IMR-90 (cell line): ENCODE data around the gene CKAP2. TPM values are rescaled to one million over a fixed set of nuclear protein-coding genes. Genes with fewer than 3 reads are reported as not detected.

Experiments used
- ATAC-seq: fragments of 200-7000 bp; cut with Tn5 transposase; 2 replicates; pipeline ENCODE4 v1.9.1; 2020; ENCODE audit warnings: low read depth, mild to moderate bottlenecking, moderate library complexity
- BruUV-seq: library from RNA; stranded (reverse); fragments of 400-500 nt; replicated peaks from 2 replicates; lab custom pipeline; 2021; lab: Mats Ljungman, UMichigan
- CTCF ChIA-PET: fragments of 300-600 bp; formaldehyde crosslinking; extraction: SDS; loops from one replicate; lab custom pipeline; 2021; ENCODE audit warnings: antibody characterized with exemption; lab: Yijun Ruan, JAX
- POLR2A ChIA-PET: fragments of 300-600 bp; sonication (Branson Sonifier 250); formaldehyde crosslinking; loops from one replicate; lab custom pipeline; 2022; ENCODE audit warnings: antibody characterized with exemption; ENCODE audit not compliant: unreplicated experiment; lab: Charles Lee
- DNase-seq: peaks from one replicate; pipeline ENCODE4 v3.0.0; 2013
- H2AFZ ChIP-seq: replicated peaks from 2 replicates; pipeline ENCODE3; 2013; ENCODE audit warnings: low read length, mild to moderate bottlenecking; ENCODE audit not compliant: poor library complexity
- H2AK5ac ChIP-seq: 2 replicates; pipeline ENCODE4 v1.6.1; 2013; ENCODE audit warnings: low read depth, low read length, inconsistent platforms
- H2AK9ac ChIP-seq: replicated peaks from 2 replicates; pipeline ENCODE3; 2013; ENCODE audit warnings: mild to moderate bottlenecking, low read depth, low read length, moderate library complexity; ENCODE audit not compliant: poor library complexity
- H2BK120ac ChIP-seq: 2 replicates; pipeline ENCODE4 v1.6.1; 2013; ENCODE audit warnings: low read depth, low read length, inconsistent platforms
- H2BK15ac ChIP-seq: 3 replicates; pipeline ENCODE4 v1.6.1; 2013; ENCODE audit warnings: low read depth, low read length, inconsistent platforms
- H2BK20ac ChIP-seq: 2 replicates; pipeline ENCODE4 v1.6.1; 2013; ENCODE audit warnings: low read depth, mild to moderate bottlenecking, inconsistent platforms, low read length, moderate library complexity
- H2BK5ac ChIP-seq: 2 replicates; pipeline ENCODE4 v1.6.1; 2013; ENCODE audit warnings: mild to moderate bottlenecking, low read depth, low read length, inconsistent platforms; ENCODE audit not compliant: poor library complexity, severe bottlenecking
- H3K14ac ChIP-seq: replicated peaks from 2 replicates; pipeline ENCODE4 v1.6.1; 2013; ENCODE audit warnings: low read depth, low read length, inconsistent platforms
- H3K18ac ChIP-seq: 2 replicates; pipeline ENCODE4 v1.6.1; 2013; ENCODE audit warnings: low read depth, low read length, control low read depth
- H3K23ac ChIP-seq: 2 replicates; pipeline ENCODE4 v1.6.1; 2013; ENCODE audit warnings: low read depth, low read length, inconsistent platforms
- H3K27ac ChIP-seq: 2 replicates; pipeline ENCODE4 v1.5.1; 2013; ENCODE audit warnings: mild to moderate bottlenecking, control low read depth, low read length; ENCODE audit not compliant: insufficient read depth
- H3K27me3 ChIP-seq: 2 replicates; pipeline ENCODE4 v1.6.1; 2013; ENCODE audit warnings: low read length; ENCODE audit not compliant: control insufficient read depth, insufficient read depth
- H3K36me3 ChIP-seq: 2 replicates; pipeline ENCODE4 v1.6.1; 2013; ENCODE audit warnings: low read length, mixed read lengths; ENCODE audit not compliant: control insufficient read depth, insufficient read depth
- H3K4ac ChIP-seq: 2 replicates; pipeline ENCODE4 v1.6.1; 2013; ENCODE audit warnings: low read depth, low read length, inconsistent platforms
- H3K4me1 ChIP-seq: 2 replicates; pipeline ENCODE4 v1.6.1; 2013; ENCODE audit warnings: low read length, mixed read lengths; ENCODE audit not compliant: control insufficient read depth, insufficient read depth
- H3K4me2 ChIP-seq: 2 replicates; pipeline ENCODE4 v1.6.1; 2013; ENCODE audit warnings: low read depth, mild to moderate bottlenecking, control low read depth, low read length, moderate library complexity
- H3K4me3 ChIP-seq: 2 replicates; pipeline ENCODE4 v1.5.1; 2013; ENCODE audit warnings: low read depth, mild to moderate bottlenecking, control low read depth, low read length, moderate library complexity; ENCODE audit not compliant: insufficient read depth
- H3K56ac ChIP-seq: 2 replicates; pipeline ENCODE4 v1.6.1; 2013; ENCODE audit warnings: low read length, inconsistent platforms; ENCODE audit not compliant: insufficient read depth; ENCODE audit errors: extremely low read depth
- H3K79me1 ChIP-seq, 2 experiments: 2 replicates each; pipeline ENCODE4 v1.6.1; 2013; ENCODE audit warnings: low read length in 2 of 2, inconsistent platforms in 1 of 2, low read depth in 1 of 2
- H3K9ac ChIP-seq: 2 replicates; pipeline ENCODE4 v1.6.1; 2013; ENCODE audit warnings: low read depth, low read length, control low read depth
- H3K9me1 ChIP-seq: 2 replicates; pipeline ENCODE4 v1.6.1; 2013; ENCODE audit warnings: low read length, inconsistent platforms; ENCODE audit not compliant: insufficient read depth
- H3K9me3 ChIP-seq: 2 replicates; pipeline ENCODE4 v1.6.1; 2013; ENCODE audit warnings: low read length; ENCODE audit not compliant: control insufficient read depth, insufficient read depth
- H4K20me1 ChIP-seq: 2 replicates; pipeline ENCODE4 v1.6.1; 2013; ENCODE audit warnings: low read length, inconsistent platforms; ENCODE audit not compliant: insufficient read depth
- H4K5ac ChIP-seq: 2 replicates; pipeline ENCODE4 v1.6.1; 2013; ENCODE audit warnings: mild to moderate bottlenecking, low read depth, low read length, control low read depth
- H4K8ac ChIP-seq, 2 experiments: 2 replicates each; pipeline ENCODE4 v1.6.1; 2013; ENCODE audit warnings: low read depth in 2 of 2, low read length in 2 of 2, control low read depth in 1 of 2, inconsistent platforms in 1 of 2
- H4K91ac ChIP-seq: 2 replicates; pipeline ENCODE4 v1.6.1; 2013; ENCODE audit warnings: low read depth, low read length, inconsistent platforms; ENCODE audit not compliant: insufficient read depth
- CHD1 ChIP-seq: IDR thresholded peaks from 2 replicates; pipeline ENCODE4 v1.6.1; 2012; ENCODE audit warnings: low read depth, low read length, improper control_type of control experiment
- MAFK ChIP-seq: IDR thresholded peaks from 2 replicates; pipeline ENCODE4 v1.6.1; 2012; ENCODE audit warnings: low read depth, low read length, improper control_type of control experiment
- MAZ ChIP-seq: IDR thresholded peaks from 2 replicates; pipeline ENCODE4 v1.6.1; 2012; ENCODE audit warnings: low read depth, mild to moderate bottlenecking, low read length, improper control_type of control experiment, moderate library complexity, borderline replicate concordance
- POLR2A ChIP-seq: IDR thresholded peaks from 2 replicates; pipeline ENCODE4 v1.6.1; 2012; ENCODE audit warnings: mild to moderate bottlenecking, low read depth, low read length
- RCOR1 ChIP-seq: IDR thresholded peaks from 2 replicates; pipeline ENCODE4 v1.6.1; 2012; ENCODE audit warnings: mild to moderate bottlenecking, low read length, improper control_type of control experiment; ENCODE audit not compliant: insufficient replicate concordance
- RFX5 ChIP-seq: IDR thresholded peaks from 2 replicates; pipeline ENCODE4 v1.8.0; 2012; ENCODE audit warnings: low read depth, mild to moderate bottlenecking, low read length, moderate library complexity
- SMC3 ChIP-seq: fragments of 150-350 bp; IDR thresholded peaks from 2 replicates; pipeline ENCODE4 v1.6.1; 2016; ENCODE audit warnings: low read depth, mild to moderate bottlenecking, antibody characterized with exemption, low read length, moderate library complexity
- USF2 ChIP-seq: fragments of 150-350 bp; IDR thresholded peaks from 2 replicates; pipeline ENCODE4 v1.6.1; 2017; ENCODE audit warnings: mild to moderate bottlenecking, antibody characterized with exemption, low read length, low read depth
- WGBS, 2 experiments: methylation state at CpG; one replicate each; pipeline versions ENCODE4 v1.1.5 to v1.1.7; 2013; ENCODE audit warnings: missing lambda C conversion rate in 2 of 2; ENCODE audit not compliant: insufficient read length in 1 of 2; ENCODE audit errors: extremely low coverage in 2 of 2; 5-methylcytosine and 5-hydroxymethylcytosine counted together
- dilution Hi-C: fragments of 300-500 bp; cut with HindIII; formaldehyde crosslinking; loops from one replicate; pipeline ENCODE4 v1.14.3; 2018; ENCODE audit warnings: low sequenced_read_pairs; ENCODE audit not compliant: unreplicated experiment
- in situ Hi-C: fragments of 300-500 bp; cut with MboI; formaldehyde crosslinking; loops from 3 replicates; pipeline ENCODE4 v1.14.3; 2019; ENCODE audit warnings: low sequenced_read_pairs, inconsistent platforms, mixed read lengths
- intact Hi-C: fragments of 100-400 bp; cut with micrococcal nuclease; formaldehyde crosslinking; loops from 2 replicates; pipeline ENCODE4 v1.10.0; 2022
- polyA plus RNA-seq, 3 experiments: library from polyadenylated mRNA; depleted of rRNA; stranded (reverse); fragments of >200 nt; gene quantifications; 2 replicates each; pipeline ENCODE4 v1.2.3, GENCODE V29; 2012; ENCODE audit warnings: low replicate concordance in 1 of 3
- total RNA-seq: library from RNA; depleted of rRNA; stranded (reverse); fragments of >200 nt; gene quantifications from 2 replicates; pipeline ENCODE4 v1.2.3, GENCODE V29; 2012
- TF ChIP-seq, protein P1 (sequence below): fragments of 150-350 bp; IDR thresholded peaks from 2 replicates; pipeline ENCODE4 v1.6.1; 2016; ENCODE audit warnings: low read depth, mild to moderate bottlenecking, low read length, moderate library complexity, borderline replicate concordance
- TF ChIP-seq, protein P2 (sequence below): conservative IDR thresholded peaks from 2 replicates; pipeline ENCODE4 v1.5.1; 2012; ENCODE audit warnings: mild to moderate bottlenecking, low read depth, low read length, improper control_type of control experiment

Gene CKAP2
- total and polyA plus RNA-seq, 2 of the 4 experiments (the other 2 are of a cell fraction), result 23.0 to 44.6 TPM

- Histone ChIP-seq H3K56ac (no peak overlapping the region), H3K27ac (no peak overlapping the region), H2BK20ac (no peak overlapping the region), H3K27me3 (no peaks in the 10 kb centered on the region), H3K9me3 (no peaks in the 10 kb centered on the region), H2AK9ac (no peak overlapping the region), H4K8ac (no peak overlapping the region), H3K9me1 (peaks cover 9% of the 10 kb centered on the region), H2AFZ (no peak overlapping the region), H3K79me1 (peaks cover 15 to 35% of the 10 kb centered on the region in 2 experiments; a peak in 3 of 4 replicates), H2BK5ac (no peak overlapping the region), H3K4me3 (no peak overlapping the region), H4K20me1 (peaks cover 5% of the 10 kb centered on the region; the same call in 1 of the 2 replicates), H2BK120ac (no peak overlapping the region), H3K18ac (no peak overlapping the region), H3K23ac (no peak overlapping the region), H3K4me1 (peaks cover 6% of the 10 kb centered on the region), H4K91ac (no peak overlapping the region), H4K5ac (no peak overlapping the region), H2BK15ac (no peak overlapping the region), H3K4ac (no peak overlapping the region), H3K14ac (no peak overlapping the region), H3K9ac (no peak overlapping the region), H2AK5ac (no peak overlapping the region), H3K36me3 (no peaks in the 10 kb centered on the region), H3K4me2 (no peak overlapping the region)
- no peak for ATAC-seq
- DNase-seq, result no peak
- intact Hi-C loops (loop anchor here (5.0 to 10.0 kb wide), 4 partner anchors 105 to 998 kb away; partner anchors contain the start of genes ALG11, ATP7B and INTS6), in situ Hi-C loops (loop anchor here (10.0 to 25.0 kb wide), 3 partner anchors 202 to 440 kb away; partner anchors contain the start of genes ALG11, ATP7B, SUGT1 and UTP14C), dilution Hi-C loops (no loop called here)
- POLR2A ChIA-PET, result no interaction called here
- CTCF ChIA-PET, result no interaction called here
- WGBS, 2 experiments, result no CpG with 5 or more reads among the region's 2 CpGs
- TF ChIP-seq RCOR1 (no peak), CHD1 (no peak), MAFK (no peak), SMC3 (no peak), MAZ (no peak), POLR2A (no peak), RFX5 (no peak), USF2 (no peak)
- TF ChIP-seq, protein P1, sequence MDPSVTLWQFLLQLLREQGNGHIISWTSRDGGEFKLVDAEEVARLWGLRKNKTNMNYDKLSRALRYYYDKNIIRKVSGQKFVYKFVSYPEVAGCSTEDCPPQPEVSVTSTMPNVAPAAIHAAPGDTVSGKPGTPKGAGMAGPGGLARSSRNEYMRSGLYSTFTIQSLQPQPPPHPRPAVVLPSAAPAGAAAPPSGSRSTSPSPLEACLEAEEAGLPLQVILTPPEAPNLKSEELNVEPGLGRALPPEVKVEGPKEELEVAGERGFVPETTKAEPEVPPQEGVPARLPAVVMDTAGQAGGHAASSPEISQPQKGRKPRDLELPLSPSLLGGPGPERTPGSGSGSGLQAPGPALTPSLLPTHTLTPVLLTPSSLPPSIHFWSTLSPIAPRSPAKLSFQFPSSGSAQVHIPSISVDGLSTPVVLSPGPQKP, result no peak
- TF ChIP-seq, protein P2, sequence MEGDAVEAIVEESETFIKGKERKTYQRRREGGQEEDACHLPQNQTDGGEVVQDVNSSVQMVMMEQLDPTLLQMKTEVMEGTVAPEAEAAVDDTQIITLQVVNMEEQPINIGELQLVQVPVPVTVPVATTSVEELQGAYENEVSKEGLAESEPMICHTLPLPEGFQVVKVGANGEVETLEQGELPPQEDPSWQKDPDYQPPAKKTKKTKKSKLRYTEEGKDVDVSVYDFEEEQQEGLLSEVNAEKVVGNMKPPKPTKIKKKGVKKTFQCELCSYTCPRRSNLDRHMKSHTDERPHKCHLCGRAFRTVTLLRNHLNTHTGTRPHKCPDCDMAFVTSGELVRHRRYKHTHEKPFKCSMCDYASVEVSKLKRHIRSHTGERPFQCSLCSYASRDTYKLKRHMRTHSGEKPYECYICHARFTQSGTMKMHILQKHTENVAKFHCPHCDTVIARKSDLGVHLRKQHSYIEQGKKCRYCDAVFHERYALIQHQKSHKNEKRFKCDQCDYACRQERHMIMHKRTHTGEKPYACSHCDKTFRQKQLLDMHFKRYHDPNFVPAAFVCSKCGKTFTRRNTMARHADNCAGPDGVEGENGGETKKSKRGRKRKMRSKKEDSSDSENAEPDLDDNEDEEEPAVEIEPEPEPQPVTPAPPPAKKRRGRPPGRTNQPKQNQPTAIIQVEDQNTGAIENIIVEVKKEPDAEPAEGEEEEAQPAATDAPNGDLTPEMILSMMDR, result no peak
- no TSS peak for BruUV-seq
Observed at GRCh38 chr13:52452470-52452869, 2.8 kb upstream of the CKAP2 start.
